ENCODE results near the gene ADORA2B. TPM values are rescaled to one million over a fixed set of nuclear protein-coding genes. Genes with fewer than 3 reads are reported as not detected.

ADORA2B gene
- polyA plus RNA-seq, 1 donor, result 4.4 TPM

DNA sequence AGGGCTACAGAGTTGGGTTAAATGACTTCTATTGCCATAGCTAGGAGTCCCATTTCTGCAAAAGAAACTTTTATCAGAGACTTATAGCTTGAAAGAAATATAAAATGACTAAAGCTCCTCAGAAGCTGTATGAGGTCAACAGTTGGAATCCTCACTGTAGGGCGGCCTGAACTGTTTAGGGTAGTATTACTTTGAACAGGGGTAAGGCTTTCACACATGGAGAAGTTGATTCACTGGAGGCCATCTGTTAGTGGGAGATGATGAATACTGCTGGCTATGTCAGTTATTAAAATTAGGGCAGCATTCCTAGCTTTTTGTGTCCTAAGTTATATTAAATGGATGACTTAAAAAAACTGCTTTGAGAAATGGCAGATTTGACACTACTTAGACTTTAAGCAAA lies 60.7 kb downstream of the ADORA2B start:
- no CpG with 5 or more reads among the region's 1 CpG for WGBS (ENCODE audit: insufficient coverage, low lambda C conversion rate)
- H3K27me3 ChIP-seq (ENCODE audit: control insufficient read depth, insufficient read depth, low read length), result no peaks in the 10 kb centered on the region

DNA sequence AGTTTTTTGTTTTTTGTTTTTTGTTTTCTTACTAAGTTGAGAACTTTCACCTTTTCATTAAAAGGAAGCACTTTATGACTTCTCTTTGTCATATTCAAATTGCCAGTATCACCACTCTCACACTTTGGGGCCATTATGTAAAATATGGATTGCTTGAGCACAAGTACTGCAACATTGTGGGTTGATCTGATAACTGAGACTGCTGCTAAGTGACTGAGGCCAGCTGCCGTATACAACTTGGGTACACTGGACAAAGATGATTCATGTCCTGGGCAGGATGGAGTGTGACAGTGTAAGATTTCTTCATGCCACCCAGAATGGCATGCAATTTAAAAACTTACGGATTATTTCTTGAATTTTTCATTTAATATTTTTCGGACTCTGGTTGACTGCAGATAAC lies 62.5 kb downstream of the ADORA2B start:
- no peaks in the 10 kb centered on the region for H3K9me3 ChIP-seq (ENCODE audit: control insufficient read depth, low read depth, low read length)
- H3K27me3 ChIP-seq (ENCODE audit: control insufficient read depth, insufficient read depth, low read length), result no peaks in the 10 kb centered on the region
- DNase-seq, result no peak
- no peaks in the 10 kb centered on the region for H3K4me1 ChIP-seq (ENCODE audit: control insufficient read depth, insufficient read depth, low read length)
- no CpG with 5 or more reads among the region's 3 CpGs for WGBS (ENCODE audit: insufficient coverage, low lambda C conversion rate)
- no peak overlapping the region for H3K27ac ChIP-seq (ENCODE audit: low read length)
- peaks cover 62% of the 10 kb centered on the region for H3K36me3 ChIP-seq (ENCODE audit: control insufficient read depth, insufficient read depth, low read length)
- H3K4me3 ChIP-seq (ENCODE audit: low read length), result no peak overlapping the region

More for the DNA sequence above, 60.7 kb downstream of the ADORA2B start:
- Histone ChIP-seq H3K27ac (ENCODE audit: low read length) (no peak overlapping the region), H3K9me3 (ENCODE audit: control insufficient read depth, low read depth, low read length) (peaks cover 7% of the 10 kb centered on the region), H3K4me1 (ENCODE audit: control insufficient read depth, insufficient read depth, low read length) (peaks cover 7% of the 10 kb centered on the region), H3K36me3 (ENCODE audit: control insufficient read depth, insufficient read depth, low read length) (peaks cover 71% of the 10 kb centered on the region), H3K4me3 (ENCODE audit: low read length) (no peak overlapping the region)
- DNase-seq, result no peak

DNA sequence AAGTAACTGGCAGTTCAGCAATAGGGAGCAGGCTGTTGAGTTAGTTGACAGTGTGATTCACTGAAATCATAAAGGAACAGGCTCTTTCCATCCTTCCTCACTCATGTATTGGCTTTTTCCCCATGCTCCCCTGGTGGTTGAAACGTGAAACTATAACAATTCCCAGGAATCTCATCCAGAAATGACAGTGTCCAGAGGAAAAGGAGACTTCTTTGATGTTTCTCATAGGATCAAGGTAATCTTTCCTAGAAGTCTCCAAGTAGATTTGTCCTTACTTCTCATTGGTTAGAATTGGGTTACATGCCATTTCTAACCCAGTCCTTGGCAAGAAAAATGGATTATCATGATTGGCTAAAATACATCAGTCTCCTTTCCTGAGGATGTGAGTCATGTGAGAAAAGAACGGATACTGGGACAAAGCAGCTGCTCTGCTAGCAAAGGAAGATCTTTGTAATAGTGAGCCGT lies 69.0 kb downstream of the ADORA2B start:
- WGBS (ENCODE audit: insufficient coverage, low lambda C conversion rate), result 83% methylated on average over 2 of the region's 3 CpGs
- DNase-seq, result peak in 1 of 2 donors; percentile 20
- peaks cover 35% of the 10 kb centered on the region for H3K36me3 ChIP-seq (ENCODE audit: control insufficient read depth, insufficient read depth, low read length)

DNA sequence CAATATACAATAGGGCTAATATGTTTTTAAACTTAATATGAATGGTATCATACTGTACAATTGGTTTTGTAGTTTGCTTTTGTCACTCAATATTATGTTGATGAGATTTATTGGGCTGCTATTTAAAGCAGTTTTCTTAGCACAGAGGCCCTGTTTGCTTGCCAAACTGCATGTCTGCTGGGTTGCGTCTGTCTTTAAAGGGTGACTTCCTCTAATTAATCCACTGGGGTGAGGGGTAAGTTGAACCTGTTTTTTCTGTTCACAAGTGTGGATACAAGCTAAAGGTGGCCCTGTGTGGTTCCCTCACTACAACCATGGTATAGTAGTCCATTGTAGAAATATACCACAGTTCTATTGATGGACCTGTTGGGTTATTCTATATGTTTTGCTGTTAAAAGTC lies 74.4 kb downstream of the ADORA2B start:
- WGBS (ENCODE audit: insufficient coverage, low lambda C conversion rate), result no CpG with 5 or more reads among the region's 1 CpG
- DNase-seq, result no peak
- H3K27me3 ChIP-seq (ENCODE audit: control insufficient read depth, insufficient read depth, low read length), result no peaks in the 10 kb centered on the region
- H3K9me3 ChIP-seq (ENCODE audit: control insufficient read depth, low read depth, low read length), result no peaks in the 10 kb centered on the region
- H3K27ac ChIP-seq (ENCODE audit: low read length), result no peak overlapping the region
- no peaks in the 10 kb centered on the region for H3K4me1 ChIP-seq (ENCODE audit: control insufficient read depth, insufficient read depth, low read length)
- H3K4me3 ChIP-seq (ENCODE audit: low read length), result no peak overlapping the region
- peaks cover 37% of the 10 kb centered on the region for H3K36me3 ChIP-seq (ENCODE audit: control insufficient read depth, insufficient read depth, low read length)

More for the DNA sequence above, 69.0 kb downstream of the ADORA2B start:
- Histone ChIP-seq H3K4me1 (ENCODE audit: control insufficient read depth, insufficient read depth, low read length) (no peaks in the 10 kb centered on the region), H3K9me3 (ENCODE audit: control insufficient read depth, low read depth, low read length) (no peaks in the 10 kb centered on the region), H3K27me3 (ENCODE audit: control insufficient read depth, insufficient read depth, low read length) (no peaks in the 10 kb centered on the region), H3K4me3 (ENCODE audit: low read length) (no peak overlapping the region), H3K27ac (ENCODE audit: low read length) (no peak overlapping the region)

DNA sequence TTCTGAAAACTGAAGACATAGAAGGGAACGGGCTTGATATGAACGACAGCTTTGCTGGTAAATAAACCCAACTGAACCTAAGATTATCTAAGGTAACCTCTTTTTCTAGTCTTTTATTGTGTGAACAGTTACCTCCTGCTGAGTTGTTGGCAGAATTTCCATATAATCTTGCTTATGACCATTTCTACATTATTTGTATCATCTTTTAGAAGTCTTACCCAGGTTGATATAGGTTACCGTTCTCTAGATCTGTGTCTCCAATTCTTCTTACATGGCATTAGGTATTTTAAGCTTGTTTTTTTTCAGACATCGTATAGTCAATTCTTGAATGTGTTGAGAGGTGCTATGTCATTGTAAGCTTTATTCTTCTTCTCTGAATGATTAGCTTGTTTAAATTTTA lies 79.0 kb downstream of the ADORA2B start:
- no peaks in the 10 kb centered on the region for H3K27me3 ChIP-seq (ENCODE audit: control insufficient read depth, insufficient read depth, low read length)
- no peak for DNase-seq
- H3K4me3 ChIP-seq (ENCODE audit: low read length), result no peak overlapping the region
- no peak overlapping the region for H3K27ac ChIP-seq (ENCODE audit: low read length)
- H3K36me3 ChIP-seq (ENCODE audit: control insufficient read depth, insufficient read depth, low read length), result peaks cover 61% of the 10 kb centered on the region
- WGBS (ENCODE audit: insufficient coverage, low lambda C conversion rate), result 94% methylated on average over 2 of the region's 4 CpGs
- no peaks in the 10 kb centered on the region for H3K9me3 ChIP-seq (ENCODE audit: control insufficient read depth, low read depth, low read length)
- no peaks in the 10 kb centered on the region for H3K4me1 ChIP-seq (ENCODE audit: control insufficient read depth, insufficient read depth, low read length)

DNA sequence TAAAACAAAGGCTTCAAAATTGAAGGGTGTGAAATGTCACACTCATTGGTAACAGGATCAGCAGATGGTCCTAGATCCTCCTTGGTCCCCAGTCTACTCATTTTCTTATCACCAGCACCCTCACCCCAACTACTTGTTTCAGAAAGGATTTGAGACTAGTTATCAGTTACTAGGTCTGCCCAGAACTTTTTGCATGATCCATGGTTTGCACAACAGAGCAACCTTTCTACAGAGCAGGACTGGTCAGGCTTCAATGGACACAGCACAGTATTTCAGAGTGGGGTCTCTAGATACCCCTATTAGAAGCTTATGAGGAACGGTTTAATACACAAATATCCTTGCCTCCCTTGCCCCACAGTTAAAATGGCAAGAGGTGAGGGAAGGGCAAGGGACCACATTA lies 80.3 kb downstream of the ADORA2B start:
- Histone ChIP-seq H3K4me1 (ENCODE audit: control insufficient read depth, insufficient read depth, low read length) (no peaks in the 10 kb centered on the region), H3K27me3 (ENCODE audit: control insufficient read depth, insufficient read depth, low read length) (no peaks in the 10 kb centered on the region), H3K4me3 (ENCODE audit: low read length) (no peak overlapping the region), H3K36me3 (ENCODE audit: control insufficient read depth, insufficient read depth, low read length) (peaks cover 63% of the 10 kb centered on the region), H3K9me3 (ENCODE audit: control insufficient read depth, low read depth, low read length) (no peaks in the 10 kb centered on the region), H3K27ac (ENCODE audit: low read length) (no peak overlapping the region)
- WGBS (ENCODE audit: insufficient coverage, low lambda C conversion rate), result no CpG with 5 or more reads among the region's 1 CpG
- no peak for DNase-seq

Other genes with a start within 250 kb of the ADORA2B start
- gene ZNF286A, start 245.4 kb upstream of the ADORA2B start, polyA plus RNA-seq, result 18.1 TPM
- gene TBC1D26, start 212.8 kb upstream of the ADORA2B start, polyA plus RNA-seq, result 0.28 TPM
- 31.6 TPM for gene ZSWIM7, start 54.6 kb downstream of the ADORA2B start, polyA plus RNA-seq
- 58.3 TPM for gene TTC19, start 54.7 kb downstream of the ADORA2B start, polyA plus RNA-seq